ENCODE measurements around the gene ZNF710. TPM values are rescaled to one million over a fixed set of nuclear protein-coding genes. Genes with fewer than 3 reads are reported as not detected.

ZNF710 gene
- total and polyA plus RNA-seq, 9 of the 15 experiments (the other 6 are each of a cell fraction or from before 2014, with no cell fraction given) = 0.56 to 14.2 (median 5.2) TPM

- TF ChIP-seq SIRT6 (IDR thresholded peaks at IDR 0.05; ENCODE audit: low read depth, low read length) = no peak
- no peak for TF ChIP-seq RFX5 (IDR thresholded peaks at IDR 0.05; ENCODE audit: low read depth, low read length)
- TF ChIP-seq IFI16 (CRISPR knock-in tag; IDR thresholded peaks at IDR 0.05) = no peak
- TF ChIP-seq SIN3A (IDR thresholded peaks at IDR 0.05; ENCODE audit: borderline replicate concordance in 2 of 2, control insufficient read depth in 1 of 2, low read depth in 2 of 2, low read length in 2 of 2) = no peak; a peak in 1 of 4 replicates
- no peak for TF ChIP-seq ZNF354B (CRISPR knock-in tag; IDR thresholded peaks at IDR 0.05)
- TF ChIP-seq ZNF511 (CRISPR knock-in tag; IDR thresholded peaks at IDR 0.05) = no peak
- TF ChIP-seq PRPF4 (IDR thresholded peaks at IDR 0.05; ENCODE audit: insufficient read depth, low read depth, low read length, poor library complexity, severe bottlenecking) = no peak
- TF ChIP-seq HDGF (IDR thresholded peaks at IDR 0.05) = no peak
- peak; percentile 37; the same call in 1 of the 2 replicates for TF ChIP-seq POLR2G (IDR thresholded peaks at IDR 0.05; ENCODE audit: low read depth, low read length)
- no peak for TF ChIP-seq HDAC6 (IDR thresholded peaks at IDR 0.05; ENCODE audit: low read depth, low read length)
- TF ChIP-seq SMAD1 (IDR thresholded peaks at IDR 0.05; ENCODE audit: low read depth, low read length, partially characterized antibody) = no peak
- TF ChIP-seq MLX (CRISPR knock-in tag; conservative IDR thresholded peaks at IDR 0.05) = no peak
- TF ChIP-seq MYNN (IDR thresholded peaks at IDR 0.05) = no peak
- TF ChIP-seq MYNN (CRISPR knock-in tag; IDR thresholded peaks at IDR 0.05) = no peak
- no peak for TF ChIP-seq ARID4B (CRISPR knock-in tag; IDR thresholded peaks at IDR 0.05)
- TF ChIP-seq HMBOX1 (IDR thresholded peaks at IDR 0.05) = no peak
- peak; percentile 23; the same call in 1 of the 2 replicates for TF ChIP-seq NCOA1 (IDR thresholded peaks at IDR 0.05; ENCODE audit: low read depth)
- peak; percentile 86 for TF ChIP-seq BRD9 (IDR thresholded peaks at IDR 0.05; ENCODE audit: low read depth, partially characterized antibody)
- TF ChIP-seq RAD51 (IDR thresholded peaks at IDR 0.05; ENCODE audit: borderline replicate concordance, low read depth) = no peak
- TF ChIP-seq SAP30 (IDR thresholded peaks at IDR 0.05; ENCODE audit: borderline replicate concordance, insufficient read depth, low read depth, low read length, poor library complexity, severe bottlenecking) = no peak
- no peak for TF ChIP-seq MIER1 (IDR thresholded peaks at IDR 0.05; ENCODE audit: low read depth)
- TF ChIP-seq NFATC3 (IDR thresholded peaks at IDR 0.05) = 0 out of 2 replicates have a peak, but pooled peaks have one; percentile 38
- peak; percentile 48 for TF ChIP-seq POLR2A (conservative IDR thresholded peaks at IDR 0.05)
- TF ChIP-seq POLR2AphosphoS2 (IDR thresholded peaks at IDR 0.05; ENCODE audit: low read length) = no peak
These were observed at the start of gene ZNF710 (continued) for GRCh38 chr15:90001062-90001682.

Data from K562 (cell line).